K562 (cell line): ENCODE results near the gene DAW1.

Experiments used
- CTCF ChIP-seq, 3 experiments: IDR thresholded peaks in 2 of 3; conservative IDR thresholded peaks in 1 of 3; 2 replicates each; pipeline ENCODE4 v1.5.1; 2011 to 2012; ENCODE audit warnings: low read length in 3 of 3, mild to moderate bottlenecking in 3 of 3, control low read depth in 2 of 3, improper control_type of control experiment in 1 of 3, inconsistent platforms in 1 of 3, low read depth in 1 of 3, mixed read lengths in 1 of 3, moderate library complexity in 1 of 3; ENCODE audit not compliant: insufficient read depth in 2 of 3
- E2F4 ChIP-seq: sonication (generic); formaldehyde crosslinking; IDR thresholded peaks from 2 replicates; pipeline ENCODE4 v1.8.0; 2022; ENCODE audit warnings: mild to moderate bottlenecking, low read depth, missing genetic modification reagents
- EZH2 ChIP-seq: IDR thresholded peaks from 2 replicates; pipeline ENCODE4 v1.6.1; 2012; ENCODE audit warnings: low read depth, mild to moderate bottlenecking, inconsistent platforms, low read length, borderline replicate concordance
- HDGF ChIP-seq: fragments of 450-650 bp; IDR thresholded peaks from 2 replicates; pipeline ENCODE4 v1.6.1; 2016
- MYC ChIP-seq, 2 experiments: fragments of 250-450 bp in 1 of 2; sonication (Bioruptor Pico) in 1 of 2; IDR thresholded peaks; 2 replicates each; pipeline versions ENCODE4 v1.5.1 to v1.6.1; 2012 to 2021; ENCODE audit warnings: low read depth in 2 of 2, borderline replicate concordance in 1 of 2, improper control_type of control experiment in 1 of 2, low read length in 1 of 2, mild to moderate bottlenecking in 1 of 2, moderate library complexity in 1 of 2
- NCOA1 ChIP-seq: fragments of 450-650 bp; IDR thresholded peaks from 2 replicates; pipeline ENCODE4 v1.6.1; 2016; ENCODE audit warnings: low read depth
- NFRKB ChIP-seq: fragments of 450-650 bp; IDR thresholded peaks from 2 replicates; pipeline ENCODE4 v1.6.1; 2016; ENCODE audit warnings: low read depth
- POLR2A ChIP-seq: fragments of 450-650 bp; conservative IDR thresholded peaks from 2 replicates; pipeline ENCODE4 v1.6.1; 2016
- PTTG1 ChIP-seq: fragments of 450-650 bp; IDR thresholded peaks from 2 replicates; pipeline ENCODE4 v1.6.1; 2016; ENCODE audit warnings: low read depth, mild to moderate bottlenecking, missing genetic modification characterization, missing compliant biosample characterization
- TEAD1 ChIP-seq, 2 experiments: fragments of 450-650 bp in 1 of 2; sonication (generic) in 1 of 2; formaldehyde crosslinking; IDR thresholded peaks; 2 replicates each; pipeline versions ENCODE4 v1.4.0 to v1.8.0; 2020 to 2022; ENCODE audit warnings: mild to moderate bottlenecking in 2 of 2, missing genetic modification reagents in 1 of 2
- USF2 ChIP-seq: sonication (generic); formaldehyde crosslinking; IDR thresholded peaks from 2 replicates; pipeline ENCODE4 v1.5.0; 2020; ENCODE audit warnings: missing genetic modification reagents
- ZNF224 ChIP-seq: sonication (generic); formaldehyde crosslinking; IDR thresholded peaks from 2 replicates; pipeline ENCODE4 v1.8.0; 2022; ENCODE audit warnings: mild to moderate bottlenecking, missing genetic modification reagents
- TF ChIP-seq, protein P1 (sequence below): fragments of 450-650 bp; IDR thresholded peaks from 2 replicates; pipeline ENCODE4 v1.6.1; 2017; ENCODE audit warnings: antibody characterized with exemption, mild to moderate bottlenecking

GRCh38 chr2:227888289-227888688 is 16.9 kb downstream of the DAW1 start:
- TF ChIP-seq USF2 (CRISPR knock-in tag) (no peak), ZNF224 (CRISPR knock-in tag) (no peak), PTTG1 (tag) (no peak), CTCF (IDR thresholded peaks at IDR 0.05 in 2 of 3, conservative IDR thresholded peaks at IDR 0.05 in 1 of 3; ENCODE audit: insufficient read depth in 2 of 3, low read depth in 1 of 3, low read length in 3 of 3) (no peak), MYC (IDR thresholded peaks at IDR 0.05; ENCODE audit: low read depth, low read length) (no peak), MYC (CRISPR knock-in tag; IDR thresholded peaks at IDR 0.05; ENCODE audit: borderline replicate concordance, low read depth) (no peak), NFRKB (no peak), TEAD1 (CRISPR knock-in tag; IDR thresholded peaks at IDR 0.05) (no peak), EZH2 (no peak), NCOA1 (no peak), POLR2A (no peak), E2F4 (CRISPR knock-in tag) (no peak), HDGF (no peak)
- TF ChIP-seq, protein P1, sequence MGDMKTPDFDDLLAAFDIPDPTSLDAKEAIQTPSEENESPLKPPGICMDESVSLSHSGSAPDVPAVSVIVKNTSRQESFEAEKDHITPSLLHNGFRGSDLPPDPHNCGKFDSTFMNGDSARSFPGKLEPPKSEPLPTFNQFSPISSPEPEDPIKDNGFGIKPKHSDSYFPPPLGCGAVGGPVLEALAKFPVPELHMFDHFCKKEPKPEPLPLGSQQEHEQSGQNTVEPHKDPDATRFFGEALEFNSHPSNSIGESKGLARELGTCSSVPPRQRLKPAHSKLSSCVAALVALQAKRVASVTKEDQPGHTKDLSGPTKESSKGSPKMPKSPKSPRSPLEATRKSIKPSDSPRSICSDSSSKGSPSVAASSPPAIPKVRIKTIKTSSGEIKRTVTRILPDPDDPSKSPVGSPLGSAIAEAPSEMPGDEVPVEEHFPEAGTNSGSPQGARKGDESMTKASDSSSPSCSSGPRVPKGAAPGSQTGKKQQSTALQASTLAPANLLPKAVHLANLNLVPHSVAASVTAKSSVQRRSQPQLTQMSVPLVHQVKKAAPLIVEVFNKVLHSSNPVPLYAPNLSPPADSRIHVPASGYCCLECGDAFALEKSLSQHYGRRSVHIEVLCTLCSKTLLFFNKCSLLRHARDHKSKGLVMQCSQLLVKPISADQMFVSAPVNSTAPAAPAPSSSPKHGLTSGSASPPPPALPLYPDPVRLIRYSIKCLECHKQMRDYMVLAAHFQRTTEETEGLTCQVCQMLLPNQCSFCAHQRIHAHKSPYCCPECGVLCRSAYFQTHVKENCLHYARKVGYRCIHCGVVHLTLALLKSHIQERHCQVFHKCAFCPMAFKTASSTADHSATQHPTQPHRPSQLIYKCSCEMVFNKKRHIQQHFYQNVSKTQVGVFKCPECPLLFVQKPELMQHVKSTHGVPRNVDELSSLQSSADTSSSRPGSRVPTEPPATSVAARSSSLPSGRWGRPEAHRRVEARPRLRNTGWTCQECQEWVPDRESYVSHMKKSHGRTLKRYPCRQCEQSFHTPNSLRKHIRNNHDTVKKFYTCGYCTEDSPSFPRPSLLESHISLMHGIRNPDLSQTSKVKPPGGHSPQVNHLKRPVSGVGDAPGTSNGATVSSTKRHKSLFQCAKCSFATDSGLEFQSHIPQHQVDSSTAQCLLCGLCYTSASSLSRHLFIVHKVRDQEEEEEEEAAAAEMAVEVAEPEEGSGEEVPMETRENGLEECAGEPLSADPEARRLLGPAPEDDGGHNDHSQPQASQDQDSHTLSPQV, result no peak
